Measurements from ENCODE around the gene SCAF4. TPM values are rescaled to one million over a fixed set of nuclear protein-coding genes. Genes with fewer than 3 reads are reported as not detected.

SCAF4 gene
- total RNA-seq, 1 donor from 2014 or later, result 14.2 TPM

DNA sequence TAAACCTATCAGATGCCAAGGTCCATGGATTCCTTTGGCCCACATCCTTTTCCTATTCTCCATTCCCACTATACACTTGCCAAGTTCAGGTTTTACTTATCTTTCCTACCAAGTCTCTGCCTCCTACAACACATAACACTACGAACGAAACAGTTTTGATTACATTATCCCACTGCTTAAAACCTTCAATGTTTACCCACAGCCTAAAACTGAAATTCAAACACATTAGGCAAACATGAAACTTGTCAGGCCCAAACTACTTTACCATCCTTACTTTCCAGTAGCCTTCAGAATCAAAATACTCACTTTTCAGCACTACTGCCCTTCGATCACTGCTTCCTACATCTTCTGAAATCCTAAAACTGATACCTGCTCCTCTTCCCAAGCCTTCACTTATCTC lies 3.0 kb downstream of the SCAF4 start:
- Histone ChIP-seq H3K36me3 (ENCODE audit: control insufficient read depth, insufficient read depth, low read length) (no peaks in the 10 kb centered on the region), H3K27me3 (ENCODE audit: control insufficient read depth, insufficient read depth, low read length) (no peaks in the 10 kb centered on the region), H3K4me3 (ENCODE audit: low read depth, low read length) (no peak overlapping the region)
- TF ChIP-seq, protein P1, sequence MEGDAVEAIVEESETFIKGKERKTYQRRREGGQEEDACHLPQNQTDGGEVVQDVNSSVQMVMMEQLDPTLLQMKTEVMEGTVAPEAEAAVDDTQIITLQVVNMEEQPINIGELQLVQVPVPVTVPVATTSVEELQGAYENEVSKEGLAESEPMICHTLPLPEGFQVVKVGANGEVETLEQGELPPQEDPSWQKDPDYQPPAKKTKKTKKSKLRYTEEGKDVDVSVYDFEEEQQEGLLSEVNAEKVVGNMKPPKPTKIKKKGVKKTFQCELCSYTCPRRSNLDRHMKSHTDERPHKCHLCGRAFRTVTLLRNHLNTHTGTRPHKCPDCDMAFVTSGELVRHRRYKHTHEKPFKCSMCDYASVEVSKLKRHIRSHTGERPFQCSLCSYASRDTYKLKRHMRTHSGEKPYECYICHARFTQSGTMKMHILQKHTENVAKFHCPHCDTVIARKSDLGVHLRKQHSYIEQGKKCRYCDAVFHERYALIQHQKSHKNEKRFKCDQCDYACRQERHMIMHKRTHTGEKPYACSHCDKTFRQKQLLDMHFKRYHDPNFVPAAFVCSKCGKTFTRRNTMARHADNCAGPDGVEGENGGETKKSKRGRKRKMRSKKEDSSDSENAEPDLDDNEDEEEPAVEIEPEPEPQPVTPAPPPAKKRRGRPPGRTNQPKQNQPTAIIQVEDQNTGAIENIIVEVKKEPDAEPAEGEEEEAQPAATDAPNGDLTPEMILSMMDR (IDR thresholded peaks at IDR 0.05; ENCODE audit: insufficient read depth, low read length, poor library complexity, severe bottlenecking), result no peak
- no peak for DNase-seq (ENCODE audit: low read depth)

DNA sequence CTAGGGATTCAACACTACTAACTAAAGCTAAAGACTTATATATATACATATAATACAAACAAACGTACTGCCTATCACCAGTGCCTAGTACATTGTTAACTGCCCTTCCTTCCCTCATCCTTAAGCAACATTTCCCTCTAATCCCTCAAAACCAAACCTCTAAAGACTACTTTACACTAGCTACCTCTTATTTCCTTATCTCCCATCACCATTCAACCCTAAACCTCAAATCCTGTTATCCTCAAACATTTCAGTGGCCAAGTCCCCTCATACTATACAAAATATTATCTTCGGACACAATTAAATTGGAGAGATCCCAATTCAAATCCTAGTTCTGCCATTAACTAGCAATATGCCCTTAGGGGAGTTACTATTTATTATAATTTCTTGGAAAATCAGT lies 3.7 kb downstream of the SCAF4 start:
- no peaks in the 10 kb centered on the region for H3K27me3 ChIP-seq (ENCODE audit: control insufficient read depth, insufficient read depth, low read length)
- TF ChIP-seq, protein P1 (IDR thresholded peaks at IDR 0.05; ENCODE audit: insufficient read depth, low read length, poor library complexity, severe bottlenecking), result no peak

DNA sequence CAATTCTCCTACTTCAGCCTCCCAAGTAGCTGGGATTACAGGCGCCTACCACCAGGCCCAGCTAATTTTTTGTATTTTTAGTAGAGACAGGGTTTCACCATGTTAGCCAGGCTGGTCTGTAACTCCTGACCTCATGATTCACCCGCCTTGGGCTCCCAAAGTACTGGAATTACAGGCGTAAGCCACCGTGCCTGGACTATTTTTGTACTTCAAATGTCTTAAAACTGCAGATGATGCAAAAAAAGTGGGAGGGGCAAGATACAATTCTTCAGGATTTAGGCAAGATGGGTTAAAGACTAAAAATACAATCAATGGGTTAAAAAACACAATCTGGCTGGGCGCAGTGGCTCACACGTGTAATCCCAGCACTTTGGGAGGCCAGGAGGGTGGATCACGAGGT lies 4.7 kb downstream of the SCAF4 start:
- Histone ChIP-seq H3K27me3 (ENCODE audit: control insufficient read depth, insufficient read depth, low read length) (no peaks in the 10 kb centered on the region), H3K36me3 (ENCODE audit: control insufficient read depth, insufficient read depth, low read length) (no peaks in the 10 kb centered on the region), H3K4me3 (ENCODE audit: low read depth, low read length) (no peak overlapping the region)
- TF ChIP-seq, protein P1 (IDR thresholded peaks at IDR 0.05; ENCODE audit: insufficient read depth, low read length, poor library complexity, severe bottlenecking), result no peak
- no peak for DNase-seq (ENCODE audit: low read depth)

More for the DNA sequence above, 3.7 kb downstream of the SCAF4 start:
- no peak for DNase-seq (ENCODE audit: low read depth)
- no peaks in the 10 kb centered on the region for H3K36me3 ChIP-seq (ENCODE audit: control insufficient read depth, insufficient read depth, low read length)
- H3K4me3 ChIP-seq (ENCODE audit: low read depth, low read length), result no peak overlapping the region

DNA sequence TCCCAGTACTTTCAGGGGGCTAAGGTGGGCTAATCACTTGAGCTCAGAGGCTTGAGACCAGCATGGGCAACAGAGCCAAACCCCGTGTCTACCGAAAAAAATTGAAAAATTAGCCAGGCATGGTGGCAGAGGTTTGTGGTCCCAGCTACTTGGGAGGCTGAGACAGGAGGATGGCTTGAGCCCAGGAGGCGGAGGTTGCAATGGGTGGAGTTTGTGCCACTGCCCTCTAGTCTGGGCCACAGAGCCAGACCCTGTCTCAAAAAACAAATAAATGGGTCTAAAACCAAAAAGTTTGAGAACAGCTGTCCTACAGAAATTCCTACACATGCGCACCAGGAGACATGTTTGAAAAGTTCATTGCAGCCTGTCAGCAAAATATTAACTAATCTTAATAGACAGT lies 5.5 kb downstream of the SCAF4 start:
- no peaks in the 10 kb centered on the region for H3K27me3 ChIP-seq (ENCODE audit: control insufficient read depth, insufficient read depth, low read length)
- no peak overlapping the region for H3K4me3 ChIP-seq (ENCODE audit: low read depth, low read length)
- no peaks in the 10 kb centered on the region for H3K36me3 ChIP-seq (ENCODE audit: control insufficient read depth, insufficient read depth, low read length)
- no peak for DNase-seq (ENCODE audit: low read depth)
- TF ChIP-seq, protein P1 (IDR thresholded peaks at IDR 0.05; ENCODE audit: insufficient read depth, low read length, poor library complexity, severe bottlenecking), result no peak

DNA sequence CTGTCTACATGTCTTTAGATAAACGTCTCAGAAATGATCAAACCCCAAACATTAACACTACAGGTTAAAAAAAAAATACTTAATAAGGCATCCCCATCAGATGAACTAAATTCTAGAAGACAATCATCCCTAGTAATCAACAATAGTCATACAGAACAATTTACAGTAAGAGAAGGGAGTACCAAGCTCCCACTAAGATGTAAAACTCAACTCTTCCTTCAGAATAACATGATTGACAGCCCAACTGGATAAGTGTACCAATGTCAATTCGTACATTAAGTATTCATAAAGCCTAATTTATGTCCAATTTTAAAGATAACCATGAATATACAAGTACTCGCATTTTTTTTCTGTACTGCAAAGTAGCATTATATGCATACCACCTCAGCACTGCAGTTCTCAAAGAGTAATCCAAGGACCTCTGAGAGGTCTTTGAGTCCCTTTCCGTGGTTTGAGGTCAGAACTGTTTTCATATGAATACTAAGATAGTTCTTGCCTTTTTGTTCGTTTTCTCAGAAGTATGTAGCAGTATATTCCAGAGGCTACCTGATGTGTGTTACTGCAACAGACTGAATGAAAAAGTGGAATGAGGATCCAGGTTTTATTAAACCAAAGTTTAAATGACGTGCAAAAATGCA lies 6.6 kb downstream of the SCAF4 start:
- TF ChIP-seq, protein P1 (IDR thresholded peaks at IDR 0.05; ENCODE audit: insufficient read depth, low read length, poor library complexity, severe bottlenecking), result no peak
- DNase-seq (ENCODE audit: low read depth), result no peak
- Histone ChIP-seq H3K36me3 (ENCODE audit: control insufficient read depth, insufficient read depth, low read length) (no peaks in the 10 kb centered on the region), H3K4me3 (ENCODE audit: low read depth, low read length) (no peak overlapping the region), H3K27me3 (ENCODE audit: control insufficient read depth, insufficient read depth, low read length) (no peaks in the 10 kb centered on the region)

DNA sequence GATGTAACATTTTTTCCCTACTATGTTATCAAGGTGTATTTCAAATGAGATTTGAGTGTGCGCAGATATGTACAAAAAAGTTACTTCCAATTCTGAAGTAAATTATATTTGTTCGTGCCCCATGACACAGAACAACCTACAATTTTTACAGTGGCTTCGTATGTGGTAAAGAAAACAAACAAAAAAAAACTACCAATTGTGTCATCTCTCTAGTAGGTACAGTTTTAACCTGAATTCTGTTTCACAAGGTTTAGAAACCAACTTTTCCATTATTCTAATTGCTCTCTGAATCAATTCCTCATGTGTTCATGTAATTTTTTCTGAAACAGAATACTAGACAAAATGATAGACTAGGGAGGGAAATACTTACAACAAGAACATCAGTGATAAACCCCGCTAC lies 7.4 kb downstream of the SCAF4 start:
- TF ChIP-seq, protein P1 (IDR thresholded peaks at IDR 0.05; ENCODE audit: insufficient read depth, low read length, poor library complexity, severe bottlenecking), result no peak
- DNase-seq (ENCODE audit: low read depth), result no peak
- no peaks in the 10 kb centered on the region for H3K36me3 ChIP-seq (ENCODE audit: control insufficient read depth, insufficient read depth, low read length)
- no peaks in the 10 kb centered on the region for H3K27me3 ChIP-seq (ENCODE audit: control insufficient read depth, insufficient read depth, low read length)
- H3K4me3 ChIP-seq (ENCODE audit: low read depth, low read length), result no peak overlapping the region
